GM23248 (cell line): ENCODE results near the gene HSCB. TPM values are rescaled to one million over a fixed set of nuclear protein-coding genes. Genes with fewer than 3 reads are reported as not detected.
"Not testable (repeated sequence)": the region's sequence is repeated elsewhere in the genome, so short reads cannot be mapped to it uniquely, and the experiment has no call there.

Experiments used
- DNase-seq: peaks from one replicate; pipeline ENCODE4 v3.0.0-alpha.2; 2015
- H2AFZ ChIP-seq: fragments of 200-600 bp; sonication (generic); 2 replicates; pipeline ENCODE4 v1.6.1; 2016; ENCODE audit warnings: antibody characterized with exemption
- H3F3A ChIP-seq: fragments of 200-600 bp; sonication (generic); 2 replicates; pipeline ENCODE4 v1.6.1; 2016; ENCODE audit warnings: mild to moderate bottlenecking, antibody characterized with exemption, mixed run types; ENCODE audit not compliant: insufficient read depth
- H3K27ac ChIP-seq: fragments of 200-600 bp; sonication (generic); 2 replicates; pipeline ENCODE4 v1.5.1; 2016; ENCODE audit warnings: mild to moderate bottlenecking
- H3K27me3 ChIP-seq: fragments of 200-600 bp; sonication (generic); replicated peaks from 2 replicates; pipeline ENCODE4 v1.6.1; 2016; ENCODE audit warnings: mild to moderate bottlenecking; ENCODE audit not compliant: insufficient read depth
- H3K36me3 ChIP-seq: fragments of 200-600 bp; sonication (generic); 2 replicates; pipeline ENCODE4 v1.6.1; 2016; ENCODE audit warnings: low read depth, mild to moderate bottlenecking
- H3K4me1 ChIP-seq: fragments of 200-600 bp; sonication (generic); 2 replicates; pipeline ENCODE4 v1.6.1; 2016; ENCODE audit warnings: mild to moderate bottlenecking; ENCODE audit not compliant: insufficient read depth
- H3K4me2 ChIP-seq: fragments of 200-600 bp; sonication (generic); one replicate; pipeline ENCODE4 v1.6.1; 2016; ENCODE audit warnings: mild to moderate bottlenecking; ENCODE audit not compliant: unreplicated experiment
- H3K4me3 ChIP-seq: fragments of 200-600 bp; sonication (generic); 2 replicates; pipeline ENCODE4 v1.5.1; 2016; ENCODE audit warnings: mild to moderate bottlenecking
- H3K79me2 ChIP-seq: fragments of 200-600 bp; sonication (generic); 2 replicates; pipeline ENCODE4 v1.6.1; 2016; ENCODE audit warnings: mild to moderate bottlenecking; ENCODE audit not compliant: insufficient read depth
- H3K9ac ChIP-seq: fragments of 200-600 bp; sonication (generic); 2 replicates; pipeline ENCODE4 v1.6.1; 2016; ENCODE audit warnings: mild to moderate bottlenecking
- H3K9me2 ChIP-seq: fragments of 200-600 bp; sonication (generic); 2 replicates; pipeline ENCODE4 v1.6.1; 2016; ENCODE audit warnings: mixed run types, mild to moderate bottlenecking, moderate library complexity; ENCODE audit not compliant: insufficient read depth
- H3K9me3 ChIP-seq: fragments of 200-600 bp; sonication (generic); one replicate; pipeline ENCODE4 v1.6.1; 2017; ENCODE audit warnings: low read depth
- H4K20me1 ChIP-seq: fragments of 200-600 bp; sonication (generic); 2 replicates; pipeline ENCODE4 v1.6.0; 2016; ENCODE audit not compliant: insufficient read depth
- EZH2 ChIP-seq: fragments of 200-600 bp; sonication (generic); IDR thresholded peaks from 2 replicates; pipeline ENCODE4 v1.6.1; 2018; ENCODE audit warnings: antibody characterized with exemption, mild to moderate bottlenecking; ENCODE audit not compliant: insufficient read depth, poor library complexity, severe bottlenecking
- EZH2phosphoT487 ChIP-seq: fragments of 200-600 bp; sonication (generic); IDR thresholded peaks from 2 replicates; pipeline ENCODE4 v1.6.1; 2018; ENCODE audit warnings: antibody characterized with exemption, moderate library complexity, mild to moderate bottlenecking, low read depth; ENCODE audit not compliant: insufficient read depth
- WGBS, 2 experiments: methylation state at CpG; one replicate each; pipeline ENCODE4 v1.1.6; 2015 to 2017; ENCODE audit warnings: low lambda C conversion rate in 2 of 2, low coverage in 1 of 2; ENCODE audit errors: missing lambda C conversion rate in 2 of 2; 5-methylcytosine and 5-hydroxymethylcytosine counted together
- in situ Hi-C: fragments of 300-500 bp; cut with MboI; formaldehyde crosslinking; loops from 2 replicates; pipeline ENCODE4 v1.15.0; 2020
- polyA plus RNA-seq: library from polyadenylated mRNA; unstranded; fragments of >200 nt; fragmentation: Nextera tagmentation; extraction: Ambion mirVana; gene quantifications from 2 replicates; pipeline ENCODE4 v1.2.1, GENCODE V29; 2016
- total RNA-seq: library from RNA; depleted of rRNA; stranded (reverse); fragments of >200 nt; shearing (Covaris generic); gene quantifications from 2 replicates; pipeline ENCODE4 v1.2.3, GENCODE V29; 2014; rRNA removed

HSCB gene
- total RNA-seq (12.0 and 21.1 TPM in 2 replicates), polyA plus RNA-seq (23.6 and 25.9 TPM in 2 replicates)

- Histone ChIP-seq H4K20me1 (no peaks in the 10 kb centered on the region), H3K4me2 (peak within 1 kb of the TSS; percentile 88), H3K4me1 (0 out of 2 replicates have a peak, but pooled peaks cover 6% of the 10 kb centered on the region), H3K4me3 (peak within 1 kb of the TSS; percentile 86), H3K9me3 (no peaks in the 10 kb centered on the region), H3K36me3 (peaks cover 14% of the 10 kb centered on the region; the same call in 1 of the 2 replicates), H3F3A (no peaks in the 10 kb centered on the region), H3K27me3 (no peaks in the 10 kb centered on the region), H3K27ac (peak within 1 kb of the TSS; percentile 86), H3K79me2 (peaks cover 58% of the 10 kb centered on the region), H2AFZ (peak within 1 kb of the TSS; percentile 96), H3K9me2 (no peaks in the 10 kb centered on the region), H3K9ac (peak within 1 kb of the TSS; percentile 90)
- 1% methylated on average over 48 to 54 of the region's 54 CpGs for WGBS, 2 experiments
- TF ChIP-seq EZH2 (no peak), EZH2phosphoT487 (no peak)
- peak; percentile 99 for DNase-seq
- in situ Hi-C loops, result no loop called here
These were observed at the start of gene HSCB, which contains the start of gene CHEK2 for GRCh38 chr22:28741785-28742561. TSS of gene HSCB (plus strand) at chr22:28742039. CDS start at chr22:28742096, 57 bp downstream. TSS of gene CHEK2 (minus strand) at chr22:28741820. CDS start at chr22:28734721, 7,099 bp downstream.

GRCh38 chr22:28693041-28693760 lies 48.6 kb upstream of the HSCB start:
- H3K36me3 ChIP-seq, result peaks cover 13% of the 10 kb centered on the region; the same call in 1 of the 2 replicates
- in situ Hi-C loops, H4K20me1 ChIP-seq, H3K79me2 ChIP-seq, H3F3A ChIP-seq, H3K9ac ChIP-seq, DNase-seq, H3K4me3 ChIP-seq, H2AFZ ChIP-seq, H3K9me2 ChIP-seq, H3K27ac ChIP-seq, H3K27me3 ChIP-seq, H3K4me1 ChIP-seq, H3K9me3 ChIP-seq, H3K4me2 ChIP-seq: not testable (repeated sequence)
- WGBS, 2 experiments, result 95 to 96% methylated on average over 6 of the region's 6 CpGs

GRCh38 chr22:28702891-28703290 lies 38.9 kb upstream of the HSCB start:
- Histone ChIP-seq H3F3A (no peaks in the 10 kb centered on the region), H3K9me2 (no peaks in the 10 kb centered on the region), H4K20me1 (no peaks in the 10 kb centered on the region), H3K27me3 (no peaks in the 10 kb centered on the region), H3K9ac (no peak overlapping the region), H3K79me2 (no peaks in the 10 kb centered on the region), H3K9me3 (no peaks in the 10 kb centered on the region), H3K27ac (no peak overlapping the region), H2AFZ (no peak overlapping the region), H3K36me3 (no peaks in the 10 kb centered on the region), H3K4me3 (no peak overlapping the region), H3K4me1 (no peaks in the 10 kb centered on the region), H3K4me2 (no peak overlapping the region)
- DNase-seq, result no peak
- in situ Hi-C loops, result no loop called here
- TF ChIP-seq EZH2 (no peak), EZH2phosphoT487 (no peak)
- WGBS, 2 experiments, result 84 to 91% methylated on average over 2 of the region's 2 CpGs

- no peak overlapping the region for H3K9ac ChIP-seq
- no peak overlapping the region for H2AFZ ChIP-seq
- H3F3A ChIP-seq, result no peaks in the 10 kb centered on the region
- no peaks in the 10 kb centered on the region for H3K4me1 ChIP-seq
- H3K9me3 ChIP-seq, result no peaks in the 10 kb centered on the region
- no peak overlapping the region for H3K4me3 ChIP-seq
- in situ Hi-C loops, result no loop called here
- H3K36me3 ChIP-seq, result no peaks in the 10 kb centered on the region
- no peak overlapping the region for H3K27ac ChIP-seq
- H3K9me2 ChIP-seq, result no peaks in the 10 kb centered on the region
- no peaks in the 10 kb centered on the region for H4K20me1 ChIP-seq
- no peak overlapping the region for H3K4me2 ChIP-seq
- H3K27me3 ChIP-seq, result no peaks in the 10 kb centered on the region
- H3K79me2 ChIP-seq, result no peaks in the 10 kb centered on the region
- no peak for DNase-seq
- no peak for TF ChIP-seq EZH2
- no peak for TF ChIP-seq EZH2phosphoT487
These were observed 38.4 kb upstream of the HSCB start for GRCh38 chr22:28703436-28703835.
